Omental fat pad (tissue), 4 donors: ENCODE data around the gene SLC2A10. TPM values are rescaled to one million over a fixed set of nuclear protein-coding genes. Genes with fewer than 3 reads are reported as not detected.

Experiments
- ATAC-seq: fragments of 150-250 bp; one replicate; pipeline ENCODE4 v1.9.1; 2016; ENCODE audit warnings: mild to moderate bottlenecking, moderate library complexity; ENCODE audit not compliant: low FRiP score
- DNase-seq: peaks from one replicate; pipeline ENCODE4 v3.0.0-alpha.2; 2019; ENCODE audit warnings: low spot score
- CTCF ChIP-seq, 3 donors: fragments of 450-650 bp; IDR thresholded peaks; one replicate each; pipeline ENCODE4 v1.5.1; 2016 to 2017; ENCODE audit warnings: antibody characterized with exemption in 3 of 3, mild to moderate bottlenecking in 3 of 3, moderate library complexity in 2 of 3
- total RNA-seq, 4 donors: library from RNA; depleted of rRNA; stranded (reverse); fragments of >200 nt; gene quantifications; one replicate each; pipeline ENCODE4 v1.1.0, GENCODE V29; 2016

SLC2A10 gene
- total RNA-seq, 4 donors from 2014 or later: 5.8 to 28.5 (median 18.7) TPM

GRCh38 chr20:46757135-46757534 lies 47.7 kb downstream of the SLC2A10 start:
- DNase-seq (no peak), ATAC-seq (no peak)
- TF ChIP-seq CTCF (IDR thresholded peaks at IDR 0.05): no peak

GRCh38 chr20:46757754-46758678 lies 48.6 kb downstream of the SLC2A10 start:
- DNase-seq: no peak
- ATAC-seq: no peak
- no peak for TF ChIP-seq CTCF (IDR thresholded peaks at IDR 0.05)

- no peak for TF ChIP-seq CTCF (IDR thresholded peaks at IDR 0.05)
- ATAC-seq (no peak), DNase-seq (no peak)
Observed at GRCh38 chr20:46758929-46759669, 49.6 kb downstream of the SLC2A10 start.

GRCh38 chr20:46761566-46761965 lies 52.1 kb downstream of the SLC2A10 start:
- ATAC-seq (no peak), DNase-seq (no peak)
- no peak for TF ChIP-seq CTCF (IDR thresholded peaks at IDR 0.05)

GRCh38 chr20:46764068-46764467 lies 54.6 kb downstream of the SLC2A10 start:
- DNase-seq (no peak), ATAC-seq (no peak)
- no peak for TF ChIP-seq CTCF (IDR thresholded peaks at IDR 0.05)

GRCh38 chr20:46765506-46766120 lies 56.2 kb downstream of the SLC2A10 start:
- no peak for TF ChIP-seq CTCF (IDR thresholded peaks at IDR 0.05)
- no peak for ATAC-seq
- DNase-seq: no peak
